ENCODE data around the gene RALGAPA1. TPM values are rescaled to one million over a fixed set of nuclear protein-coding genes. Genes with fewer than 3 reads are reported as not detected.

Gene RALGAPA1
- total and polyA plus RNA-seq, 9 donors = 18.0 to 99.5 (median 79.3) TPM

- H3K36me3 ChIP-seq = no peaks in the 10 kb centered on the region
- no peak for DNase-seq
- no peaks in the 10 kb centered on the region for H3K27me3 ChIP-seq
- H3K4me1 ChIP-seq (ENCODE audit: insufficient read depth) = no peaks in the 10 kb centered on the region
- TF ChIP-seq CTCF (IDR thresholded peaks at IDR 0.05) (no peak), POLR2A (IDR thresholded peaks at IDR 0.05) (no peak), EP300 (IDR thresholded peaks at IDR 0.05) (no peak)
- no peak overlapping the region for H3K27ac ChIP-seq
- intact Hi-C loops (cut with DNase I) = no loop called here
- WGBS, 3 donors = 98 to 100% (median 100%) methylated on average over 1 of the region's 1 CpG
- no peaks in the 10 kb centered on the region for H3K9me3 ChIP-seq
- no peak overlapping the region for H3K4me3 ChIP-seq
Measured at GRCh38 chr14:35760143-35760542, 49.0 kb downstream of the RALGAPA1 start.

- TF ChIP-seq EP300 (IDR thresholded peaks at IDR 0.05) (no peak), CTCF (IDR thresholded peaks at IDR 0.05) (no peak), POLR2A (IDR thresholded peaks at IDR 0.05) (no peak)
- no peaks in the 10 kb centered on the region for H3K36me3 ChIP-seq
Measured at GRCh38 chr14:35758523-35759129, 50.5 kb downstream of the RALGAPA1 start.

GRCh38 chr14:35754671-35755070, 54.4 kb downstream of the RALGAPA1 start:
- Histone ChIP-seq H3K36me3 (no peaks in the 10 kb centered on the region), H3K4me1 (ENCODE audit: insufficient read depth) (no peaks in the 10 kb centered on the region), H3K27ac (no peak overlapping the region), H3K9me3 (no peaks in the 10 kb centered on the region), H3K27me3 (no peaks in the 10 kb centered on the region), H3K4me3 (no peak overlapping the region)
- intact Hi-C loops (cut with DNase I) = no loop called here
- TF ChIP-seq EP300 (IDR thresholded peaks at IDR 0.05) (no peak), CTCF (IDR thresholded peaks at IDR 0.05) (no peak), POLR2A (IDR thresholded peaks at IDR 0.05) (no peak)
- DNase-seq = no peak

More at GRCh38 chr14:35758523-35759129, 50.5 kb downstream of the RALGAPA1 start:
- no peaks in the 10 kb centered on the region for H3K4me1 ChIP-seq (ENCODE audit: insufficient read depth)
- no peaks in the 10 kb centered on the region for H3K27me3 ChIP-seq
- H3K27ac ChIP-seq = no peak overlapping the region
- no peak overlapping the region for H3K4me3 ChIP-seq
- 81 to 94% (median 83%) methylated on average over 3 of the region's 3 CpGs for WGBS, 3 donors
- intact Hi-C loops (cut with DNase I) = no loop called here
- no peak for DNase-seq
- no peaks in the 10 kb centered on the region for H3K9me3 ChIP-seq

- TF ChIP-seq EP300 (IDR thresholded peaks at IDR 0.05) = no peak
- no peak for TF ChIP-seq CTCF (IDR thresholded peaks at IDR 0.05)
- TF ChIP-seq POLR2A (IDR thresholded peaks at IDR 0.05) = no peak
- DNase-seq = no peak
- Histone ChIP-seq H3K36me3 (no peaks in the 10 kb centered on the region), H3K4me3 (no peak overlapping the region), H3K27ac (no peak overlapping the region), H3K9me3 (no peaks in the 10 kb centered on the region), H3K4me1 (ENCODE audit: insufficient read depth) (no peaks in the 10 kb centered on the region), H3K27me3 (no peaks in the 10 kb centered on the region)
- intact Hi-C loops (cut with DNase I) = no loop called here
- 89 to 95% (median 89%) methylated on average over 3 of the region's 3 CpGs for WGBS, 3 donors
Measured at GRCh38 chr14:35752380-35752779, 56.7 kb downstream of the RALGAPA1 start.
